ENCODE data around the gene PANX3. TPM values are rescaled to one million over a fixed set of nuclear protein-coding genes. Genes with fewer than 3 reads are reported as not detected.

The PANX3 gene
- total RNA-seq, 2 experiments from 2014 or later = not detected

DNA sequence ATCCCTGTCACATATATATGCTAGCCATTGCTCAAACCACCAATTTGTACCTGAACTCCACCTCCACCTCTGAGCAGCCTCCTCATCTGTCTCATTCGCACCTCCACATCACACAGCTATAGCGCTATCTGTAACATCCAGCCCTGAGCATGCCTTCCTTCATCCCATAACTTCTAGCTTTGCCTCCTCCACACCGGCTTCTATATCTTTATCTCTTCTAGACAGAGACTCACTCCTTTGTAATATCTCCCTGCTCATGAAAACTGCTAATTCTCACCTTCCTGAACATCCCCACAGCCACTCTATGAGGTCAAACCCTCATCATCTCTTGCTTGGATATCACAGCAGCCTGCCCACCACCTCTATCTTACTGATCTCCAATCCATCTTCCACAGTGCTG, 56.4 kb downstream of the PANX3 start:
- H3K27ac Mint-ChIP-seq = no peak overlapping the region
- peaks cover 2% of the 10 kb centered on the region for H3K36me3 Mint-ChIP-seq
- no peak for DNase-seq
- H3K27me3 Mint-ChIP-seq = no peaks in the 10 kb centered on the region
- no peak overlapping the region for H3K4me3 Mint-ChIP-seq
- intact Hi-C loops (cut with micrococcal nuclease) = no loop called here
- ChIA-PET POLR2A (no interaction called here), CTCF (interaction anchor here (1.3 kb wide), 1 partner anchor 95 kb away, joined by 6 read pairs; no protein-coding TSS in a partner anchor)
- H3K4me1 Mint-ChIP-seq (ENCODE audit: low read depth) = peaks cover 15% of the 10 kb centered on the region
- H3K9me3 Mint-ChIP-seq = no peaks in the 10 kb centered on the region

DNA sequence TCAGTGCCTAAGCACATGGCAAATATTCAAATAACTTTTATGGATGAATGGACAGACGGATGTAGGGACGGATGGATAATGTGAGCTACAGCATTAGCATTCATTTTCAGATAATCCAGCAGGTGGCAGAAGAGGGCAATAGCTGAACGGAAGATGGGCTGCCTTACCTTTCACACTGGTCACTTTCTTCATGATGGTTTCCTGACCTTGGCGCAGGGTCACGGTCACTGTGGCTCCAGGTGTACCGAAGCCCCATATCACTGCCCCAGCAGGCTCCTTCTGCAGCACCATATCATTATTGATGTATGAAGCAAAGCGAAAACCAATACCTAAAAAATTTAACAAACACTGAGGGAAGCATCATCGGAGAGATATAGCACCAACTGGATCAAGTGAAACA, 58.0 kb downstream of the PANX3 start:
- H3K4me1 Mint-ChIP-seq (ENCODE audit: low read depth) = peaks cover 21% of the 10 kb centered on the region
- peaks cover 2% of the 10 kb centered on the region for H3K36me3 Mint-ChIP-seq
- no peaks in the 10 kb centered on the region for H3K27me3 Mint-ChIP-seq
- no peak overlapping the region for H3K27ac Mint-ChIP-seq
- CTCF ChIA-PET = interaction anchor here (0.7 to 5.9 kb wide), 39 partner anchors 9 to 473 kb away, joined by 3 to 99 read pairs (median 6); partner anchors contain the start of genes ESAM, MSANTD2, NRGN and PANX3
- H3K9me3 Mint-ChIP-seq = no peaks in the 10 kb centered on the region
- DNase-seq = peak; percentile 43
- intact Hi-C loops (cut with micrococcal nuclease) = loop anchor here (1.0 to 2.0 kb wide), 5 partner anchors 71 to 198 kb away; no protein-coding TSS in a partner anchor
- POLR2A ChIA-PET = no interaction called here
- no peak overlapping the region for H3K4me3 Mint-ChIP-seq

Other genes with a start within 250 kb of the PANX3 start
- gene OR8B2, start 226.9 kb upstream of the PANX3 start, total RNA-seq = not detected
- not detected for gene OR8B3, start 212.4 kb upstream of the PANX3 start, total RNA-seq
- not detected for gene OR8B4, start 186.6 kb upstream of the PANX3 start, total RNA-seq
- not detected for gene OR8B8, start 165.7 kb upstream of the PANX3 start, total RNA-seq
- gene OR8B12, start 67.8 kb upstream of the PANX3 start, total RNA-seq = not detected
- not detected for gene OR8A1, start 41.4 kb upstream of the PANX3 start, total RNA-seq
- 10 to 100 TPM; 33.5 to 34.5 TPM for gene TBRG1, start 11.4 kb downstream of the PANX3 start, total RNA-seq
- gene SIAE, start 62.3 kb downstream of the PANX3 start, total RNA-seq = 10 to 100 TPM; 11.8 to 12.1 TPM
- 1 to 10 TPM; 5.0 to 6.7 TPM for gene SPA17, start 62.5 kb downstream of the PANX3 start, total RNA-seq
- 10 to 100 TPM; 15.3 to 17.0 TPM for gene NRGN, start 128.5 kb downstream of the PANX3 start, total RNA-seq
- gene VSIG2, start 140.8 kb downstream of the PANX3 start, total RNA-seq = under 1 TPM; 0.31 to 0.34 TPM
- under 1 TPM; 0.64 to 0.75 TPM for gene ESAM, start 150.9 kb downstream of the PANX3 start, total RNA-seq
- 1 to 10 TPM; 6.1 to 6.4 TPM for gene MSANTD2, start 189.0 kb downstream of the PANX3 start, total RNA-seq

Data from activated CD4-positive, alpha-beta memory T cell treated with anti-CD3 and anti-CD28 coated beads for 36 hours (primary cell).